Prostate gland (tissue), 1 donor: ENCODE data around the gene PATL1.

Experiments
- POLR2A ChIP-seq: fragments of 450-650 bp; IDR thresholded peaks from one replicate; pipeline ENCODE4 v1.6.1; 2016; ENCODE audit warnings: antibody characterized with exemption, mild to moderate bottlenecking
- POLR2AphosphoS5 ChIP-seq: sonication (generic); formaldehyde crosslinking; IDR thresholded peaks from one replicate; pipeline ENCODE4 v1.6.1; 2017; ENCODE audit warnings: antibody characterized with exemption

- TF ChIP-seq POLR2A (no peak), POLR2AphosphoS5 (no peak)
Measured at GRCh38 chr11:59641156-59641555, 27.7 kb downstream of the PATL1 start.
